Stimulated activated CD4-positive, alpha-beta T cell treated with anti-CD3 and anti-CD28 coated beads, Interleukin-1b, Interleukin-23, amount 100 ng/mL, for 4 hours (primary cell): ENCODE measurements around the gene KBTBD7.

Experiments
- DNase-seq, 2 donors: peaks; one replicate each; pipeline ENCODE4 v3.0.0-alpha.2; 2020; ENCODE audit warnings: low read depth in 2 of 2

KBTBD7 gene, protein sequence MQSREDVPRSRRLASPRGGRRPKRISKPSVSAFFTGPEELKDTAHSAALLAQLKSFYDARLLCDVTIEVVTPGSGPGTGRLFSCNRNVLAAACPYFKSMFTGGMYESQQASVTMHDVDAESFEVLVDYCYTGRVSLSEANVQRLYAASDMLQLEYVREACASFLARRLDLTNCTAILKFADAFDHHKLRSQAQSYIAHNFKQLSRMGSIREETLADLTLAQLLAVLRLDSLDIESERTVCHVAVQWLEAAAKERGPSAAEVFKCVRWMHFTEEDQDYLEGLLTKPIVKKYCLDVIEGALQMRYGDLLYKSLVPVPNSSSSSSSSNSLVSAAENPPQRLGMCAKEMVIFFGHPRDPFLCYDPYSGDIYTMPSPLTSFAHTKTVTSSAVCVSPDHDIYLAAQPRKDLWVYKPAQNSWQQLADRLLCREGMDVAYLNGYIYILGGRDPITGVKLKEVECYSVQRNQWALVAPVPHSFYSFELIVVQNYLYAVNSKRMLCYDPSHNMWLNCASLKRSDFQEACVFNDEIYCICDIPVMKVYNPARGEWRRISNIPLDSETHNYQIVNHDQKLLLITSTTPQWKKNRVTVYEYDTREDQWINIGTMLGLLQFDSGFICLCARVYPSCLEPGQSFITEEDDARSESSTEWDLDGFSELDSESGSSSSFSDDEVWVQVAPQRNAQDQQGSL

DNA sequence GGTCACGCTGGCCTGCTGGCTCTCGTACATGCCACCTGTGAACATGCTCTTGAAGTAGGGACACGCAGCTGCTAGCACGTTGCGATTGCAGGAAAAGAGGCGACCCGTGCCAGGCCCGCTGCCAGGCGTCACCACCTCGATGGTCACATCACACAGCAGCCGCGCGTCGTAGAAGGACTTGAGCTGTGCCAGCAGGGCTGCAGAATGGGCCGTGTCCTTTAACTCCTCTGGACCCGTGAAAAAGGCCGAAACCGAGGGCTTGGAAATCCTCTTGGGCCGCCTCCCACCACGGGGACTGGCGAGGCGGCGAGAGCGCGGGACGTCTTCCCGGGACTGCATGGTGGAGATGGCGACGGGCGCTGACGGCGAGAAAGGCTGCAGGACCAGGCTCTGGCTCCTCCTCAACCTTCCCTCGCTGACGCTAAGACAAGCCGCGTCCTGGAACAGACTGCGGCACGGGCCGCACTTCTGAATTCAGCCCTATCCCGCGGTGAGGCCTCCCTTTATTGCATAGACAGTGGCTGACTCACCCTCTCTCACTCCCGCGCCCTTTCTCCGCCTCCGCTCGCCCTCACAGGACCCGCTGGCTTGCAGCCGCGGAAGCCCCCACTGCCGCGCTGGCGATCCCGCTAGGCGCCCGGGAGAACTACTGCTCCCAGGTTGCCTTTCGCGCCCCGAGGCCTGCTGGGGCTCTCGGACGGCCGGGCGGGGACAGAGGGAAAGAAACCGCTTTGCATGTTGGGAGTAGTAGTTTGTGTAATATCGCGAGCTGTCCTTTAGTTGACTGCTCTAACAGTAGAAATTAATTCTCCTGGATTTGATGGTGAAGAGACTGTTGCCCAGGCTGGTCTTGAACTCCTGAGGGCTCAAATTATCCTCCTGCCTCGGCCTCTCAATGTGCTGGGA lies at the start of gene KBTBD7:
TSS of gene KBTBD7 (minus strand) at position 651 of the 906 bp plus-strand sequence. CDS start at position 339, 312 bp downstream.
- DNase-seq, result peak; percentile 88 to 90

DNA sequence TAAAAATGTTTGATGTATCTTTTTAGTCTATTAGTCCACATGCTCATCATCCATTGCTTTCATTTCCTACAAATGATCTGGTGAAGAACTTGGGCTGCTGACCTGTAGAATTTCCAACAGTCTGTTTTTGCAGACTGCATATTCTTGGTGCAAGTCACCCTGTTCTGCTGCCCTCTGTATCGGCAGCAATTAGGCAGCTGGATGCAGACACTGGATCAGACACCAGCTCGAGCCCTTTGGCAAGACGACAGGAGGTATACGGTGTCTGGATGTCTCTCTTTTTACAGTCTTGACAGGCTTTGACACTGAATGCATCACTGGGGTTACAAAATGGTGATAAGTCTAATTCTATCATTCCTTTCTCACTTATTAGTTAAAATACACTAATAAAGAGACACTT lies 47.3 kb upstream of the KBTBD7 start:
- no peak for DNase-seq

DNA sequence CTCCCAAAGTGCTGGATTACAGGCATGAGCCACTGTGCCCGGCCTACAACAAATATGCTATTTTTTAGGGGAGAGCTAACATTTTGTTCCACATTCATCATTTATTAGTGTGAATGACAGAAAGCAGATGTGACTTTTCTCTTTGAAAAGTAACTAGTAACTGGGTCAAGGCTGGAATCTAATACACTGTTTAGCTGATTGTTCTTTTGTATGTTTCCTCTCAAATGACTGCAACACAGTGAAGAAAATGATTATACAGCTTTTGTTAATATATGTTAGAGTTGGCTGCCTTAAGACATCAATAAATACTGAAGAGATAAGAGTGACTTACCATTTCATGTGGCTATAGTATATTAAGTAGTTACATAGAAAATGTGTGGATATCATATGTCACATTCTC lies 42.0 kb upstream of the KBTBD7 start:
- DNase-seq, result no peak

DNA sequence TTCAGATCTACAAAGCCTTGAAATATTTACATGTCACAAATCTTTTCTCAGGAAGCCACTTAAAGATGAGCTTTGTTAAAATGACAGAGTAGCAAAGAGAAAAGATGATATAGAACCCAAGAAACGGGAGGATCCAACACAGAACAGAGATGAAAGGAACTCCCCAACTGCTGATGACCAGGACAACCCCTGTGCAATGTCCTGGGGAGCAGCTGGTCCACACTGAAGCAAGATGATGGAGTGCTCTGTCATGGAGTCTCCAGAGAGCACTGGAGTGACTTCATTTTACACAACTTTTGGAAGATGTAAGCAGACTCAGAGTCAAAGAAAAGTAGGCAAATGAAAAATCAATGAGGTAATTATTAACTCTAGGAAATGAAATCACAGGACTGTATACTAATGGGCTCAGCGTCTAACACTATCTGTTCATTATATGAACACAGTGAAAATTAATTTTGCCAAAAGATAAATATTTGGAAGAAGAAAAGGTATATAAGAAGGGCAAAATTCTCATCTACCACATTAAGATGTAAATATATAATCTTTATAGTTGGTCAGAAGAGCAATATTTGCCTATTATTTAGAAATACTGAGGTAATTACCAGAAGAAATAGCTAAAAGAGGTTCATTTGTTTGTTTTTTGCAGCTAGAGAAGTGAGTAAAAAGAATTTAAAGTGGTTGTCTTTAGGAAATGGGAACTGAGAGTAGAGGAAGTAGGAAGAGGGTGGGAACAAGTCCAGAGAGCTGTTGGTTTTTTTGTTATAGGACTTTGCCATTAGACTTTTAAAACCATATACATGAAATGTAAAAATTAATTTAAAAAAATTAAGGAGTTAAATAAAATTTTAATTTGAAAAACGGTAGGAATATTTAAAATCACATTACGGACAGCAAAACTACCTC lies 38.5 kb upstream of the KBTBD7 start:
- DNase-seq, result no peak

DNA sequence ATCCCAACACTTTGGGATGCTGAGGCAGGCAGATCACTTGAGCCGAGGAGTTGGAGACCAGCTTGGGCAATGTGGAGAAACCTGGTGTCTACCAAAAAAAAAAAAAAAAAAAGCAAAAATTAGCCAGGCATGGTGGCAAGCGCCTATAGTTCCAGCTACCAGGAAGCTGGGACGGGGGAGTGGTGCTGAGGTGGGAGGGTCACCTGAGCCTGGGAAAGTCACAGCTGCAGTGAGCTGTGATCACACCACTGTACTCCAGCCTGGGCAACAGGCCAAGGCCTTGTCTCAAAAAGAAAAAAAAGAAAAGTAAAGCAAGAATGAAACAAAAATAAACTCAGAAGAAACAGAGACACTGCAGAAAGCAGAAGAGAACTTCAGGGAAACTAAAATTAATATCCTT lies 37.4 kb upstream of the KBTBD7 start:
- DNase-seq, result no peak

DNA sequence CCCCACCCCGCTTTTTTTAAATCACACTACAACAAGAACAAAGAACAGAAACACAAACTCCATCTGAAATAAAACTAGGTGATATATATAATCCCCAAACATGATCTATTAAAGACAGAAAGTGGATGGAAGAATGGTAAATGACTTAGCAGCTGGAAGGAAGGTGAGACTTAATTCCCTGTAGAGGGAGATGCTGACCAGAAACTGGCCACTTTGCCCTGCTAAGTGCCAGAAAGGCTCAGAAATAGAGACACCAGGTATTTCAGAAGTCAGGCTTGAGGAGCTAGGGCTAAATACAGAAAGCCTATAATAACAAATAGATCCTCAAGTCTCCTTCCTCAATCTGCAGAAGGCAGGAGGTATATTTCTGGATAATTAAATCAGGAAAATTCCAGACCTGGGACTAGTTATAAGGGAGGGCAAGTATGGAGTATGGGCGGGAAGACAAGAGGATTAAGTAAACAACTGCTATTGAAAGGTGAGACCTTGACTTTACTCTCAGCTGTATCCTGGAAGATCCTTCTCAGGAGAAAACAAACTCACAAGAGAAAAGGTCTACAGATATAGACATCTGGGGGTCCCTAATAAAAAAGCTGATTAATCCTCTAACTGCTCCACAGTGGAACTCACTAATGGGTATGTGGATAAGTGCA lies 36.8 kb upstream of the KBTBD7 start:
- DNase-seq, result no peak

DNA sequence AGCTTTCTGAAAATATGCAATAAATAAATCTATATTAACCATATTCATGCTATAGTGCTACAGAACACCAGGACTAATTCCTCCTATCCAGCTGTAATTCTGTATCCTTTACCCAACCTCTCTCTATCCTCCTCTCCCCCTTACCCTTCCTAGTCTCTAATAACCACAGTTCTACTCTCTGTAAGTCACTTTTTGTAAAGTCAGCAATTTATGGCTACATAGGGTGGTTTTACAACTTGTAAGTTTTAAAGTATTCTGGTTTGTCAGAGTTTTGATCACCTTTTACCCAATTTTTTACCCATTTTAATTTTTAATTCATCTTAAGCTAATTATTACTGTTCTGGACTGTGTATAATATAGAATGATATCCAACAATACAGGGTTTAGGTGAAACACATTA lies 35.0 kb upstream of the KBTBD7 start:
- DNase-seq, result no peak

DNA sequence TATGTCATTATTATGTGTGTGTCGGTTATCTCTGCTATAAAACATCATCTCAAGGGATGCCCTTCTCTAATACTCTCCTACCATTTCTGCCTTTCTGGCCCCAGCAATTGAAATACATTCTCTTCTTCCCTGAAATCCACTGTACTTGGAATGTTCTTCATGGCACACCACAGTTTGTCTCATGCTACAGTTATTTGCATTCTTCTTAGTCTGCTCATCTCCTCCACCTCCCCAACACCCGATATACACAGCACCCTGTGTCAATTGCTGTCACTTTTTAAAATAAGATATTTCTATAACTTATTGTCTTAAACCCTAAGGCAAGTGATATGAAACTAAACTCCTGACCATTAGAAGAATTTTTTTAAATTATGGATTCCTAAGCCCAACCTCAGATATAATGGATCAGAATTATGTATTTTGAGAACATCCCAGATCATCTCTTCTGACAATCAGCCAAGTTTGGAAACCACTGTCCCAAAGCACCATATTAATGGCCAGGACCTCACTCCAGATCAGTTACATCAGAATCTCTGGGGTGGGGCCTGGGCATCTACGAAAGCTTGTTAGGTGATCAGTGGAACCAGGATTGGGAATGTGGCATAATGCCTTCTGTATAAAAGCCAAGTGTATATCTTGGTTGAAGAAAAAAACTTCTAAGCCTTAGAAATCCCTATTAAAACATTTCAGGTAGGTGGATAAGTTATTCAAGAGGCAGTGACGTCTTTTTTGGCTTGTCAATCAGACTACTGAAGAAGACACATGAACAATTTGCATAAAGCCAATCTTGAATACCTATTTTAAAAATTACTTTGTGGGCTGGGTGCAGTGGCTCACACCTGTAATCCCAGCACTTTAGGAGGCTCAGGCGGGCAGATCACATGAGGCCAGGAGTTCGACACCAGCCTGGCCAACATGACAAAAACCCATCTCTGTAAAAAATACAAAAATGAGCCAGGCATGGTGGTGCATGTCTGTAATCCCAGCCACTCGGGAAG lies 30.0 kb upstream of the KBTBD7 start:
- DNase-seq, result no peak

DNA sequence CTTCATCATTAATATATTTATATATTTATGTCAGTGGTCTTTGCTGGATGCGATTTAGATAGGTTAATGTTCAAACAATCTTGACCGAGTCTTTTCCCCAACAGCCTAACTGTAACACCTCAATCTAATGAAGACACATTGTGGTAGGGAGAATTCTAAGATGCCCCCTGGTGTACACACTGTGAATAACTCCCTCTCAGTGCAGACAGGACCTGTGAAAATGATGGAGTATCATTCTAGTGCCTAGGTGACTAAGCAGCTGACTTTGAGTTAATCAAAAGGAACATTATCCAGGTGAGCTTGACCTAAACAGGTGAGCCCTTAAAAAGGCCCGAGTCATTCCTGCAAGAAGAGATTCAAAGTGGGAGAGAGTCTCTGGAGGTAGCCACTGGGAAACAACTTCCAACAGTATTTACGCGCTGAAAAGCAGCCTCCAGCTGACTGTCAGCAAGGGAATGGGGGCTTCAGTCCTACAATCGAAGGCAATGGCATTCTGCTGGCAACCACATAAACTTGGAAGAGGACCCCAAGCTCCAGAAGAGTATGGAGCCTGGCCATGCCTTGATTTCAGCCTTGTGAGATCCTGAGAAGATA lies 28.0 kb upstream of the KBTBD7 start:
- peak; percentile 2 to 49 for DNase-seq

DNA sequence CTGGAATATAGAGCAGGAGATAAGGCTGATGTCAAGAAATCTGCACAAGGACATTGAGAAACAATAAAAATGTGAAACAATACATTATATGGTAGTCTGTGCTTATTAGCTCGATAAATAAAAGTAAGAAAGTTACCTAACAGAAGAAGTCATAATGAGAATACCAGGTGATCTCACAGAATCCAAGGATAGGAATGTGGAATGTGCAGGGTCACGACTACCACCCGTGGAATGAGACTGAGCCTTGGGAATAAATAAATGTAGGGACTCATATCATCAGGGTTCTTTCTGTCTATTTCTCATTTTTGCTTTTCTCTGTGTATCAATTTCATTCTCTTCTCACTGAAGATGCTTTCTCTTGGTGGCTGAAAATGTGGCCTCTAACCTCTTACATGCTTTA lies 26.0 kb upstream of the KBTBD7 start:
- DNase-seq, result no peak

DNA sequence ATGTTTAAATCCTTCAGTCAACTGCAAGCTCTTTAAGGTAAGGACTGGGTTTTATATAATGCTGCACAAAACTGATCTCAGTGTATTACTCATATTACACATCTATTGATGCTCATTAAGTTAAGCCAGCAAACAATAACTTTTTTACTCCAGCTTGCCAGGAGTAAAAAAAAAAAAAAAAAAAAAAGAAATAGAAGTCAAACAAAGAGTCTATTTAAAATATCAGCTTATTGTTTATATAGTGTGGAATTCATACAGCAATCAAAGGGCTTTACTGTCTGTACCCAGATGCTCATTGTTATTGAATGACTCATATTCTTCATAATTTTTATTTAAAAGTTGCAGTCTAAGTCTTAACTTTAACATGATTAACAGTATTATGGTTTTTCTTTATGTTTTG lies 21.8 kb upstream of the KBTBD7 start:
- no peak for DNase-seq

DNA sequence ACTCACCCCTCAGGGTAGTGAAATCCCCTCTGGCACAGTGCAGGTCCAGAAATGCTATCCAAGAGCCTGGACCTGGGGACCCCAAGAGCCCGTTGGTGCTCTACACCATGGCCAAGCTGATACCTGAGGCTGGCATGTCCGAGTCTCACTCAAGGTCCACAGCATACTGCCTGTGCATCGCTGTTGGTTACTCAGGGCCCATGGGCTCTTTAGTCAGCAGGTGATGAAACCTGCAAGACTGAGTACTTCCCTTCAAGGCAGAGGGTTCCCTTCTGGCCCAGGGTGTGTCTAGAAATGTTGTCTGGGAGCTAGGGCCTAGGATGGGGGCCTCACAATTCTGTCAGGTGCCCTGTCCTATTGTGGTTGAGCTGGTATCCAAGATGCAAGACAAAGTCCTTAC lies 19.6 kb upstream of the KBTBD7 start:
- DNase-seq, result no peak

DNA sequence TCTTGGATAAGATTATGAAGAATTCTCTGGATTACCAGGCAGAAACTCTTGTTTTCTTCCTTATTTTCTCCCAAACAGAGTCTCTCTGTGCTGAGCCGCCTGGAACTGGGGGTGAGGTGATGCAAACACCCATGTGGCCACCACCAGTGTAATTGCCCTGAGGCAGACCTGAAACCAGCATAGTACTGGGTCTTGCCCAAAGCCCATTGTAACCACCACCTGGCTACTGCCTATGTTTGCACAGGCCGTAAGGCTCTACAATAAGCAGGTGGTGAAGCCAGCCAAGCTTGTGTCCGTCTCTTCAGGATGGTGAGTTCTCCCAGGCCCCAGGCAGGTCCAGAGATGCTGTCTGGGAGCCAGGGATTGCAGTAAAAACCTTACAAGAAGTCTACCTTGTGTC lies 18.9 kb upstream of the KBTBD7 start:
- no peak for DNase-seq

DNA sequence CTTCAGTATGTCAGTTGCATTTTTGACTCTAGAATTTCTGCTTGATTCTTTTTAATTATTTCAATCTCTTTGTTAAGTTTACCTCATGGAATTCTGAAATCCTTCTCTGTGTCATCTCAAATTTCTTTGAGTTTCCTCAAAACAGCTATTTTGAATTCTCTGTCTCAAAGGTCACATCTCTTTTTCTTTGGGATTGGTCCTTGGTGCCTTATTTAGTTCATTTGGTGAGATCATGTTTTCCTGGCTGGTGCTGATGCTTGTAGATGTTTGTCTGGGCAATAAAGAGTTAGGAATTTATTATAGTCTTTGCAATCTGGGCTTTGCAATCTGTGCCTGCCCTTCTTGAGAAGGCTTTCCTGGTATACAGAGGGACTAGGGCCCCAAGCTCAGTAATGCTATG lies 18.5 kb upstream of the KBTBD7 start:
- DNase-seq, result no peak

DNA sequence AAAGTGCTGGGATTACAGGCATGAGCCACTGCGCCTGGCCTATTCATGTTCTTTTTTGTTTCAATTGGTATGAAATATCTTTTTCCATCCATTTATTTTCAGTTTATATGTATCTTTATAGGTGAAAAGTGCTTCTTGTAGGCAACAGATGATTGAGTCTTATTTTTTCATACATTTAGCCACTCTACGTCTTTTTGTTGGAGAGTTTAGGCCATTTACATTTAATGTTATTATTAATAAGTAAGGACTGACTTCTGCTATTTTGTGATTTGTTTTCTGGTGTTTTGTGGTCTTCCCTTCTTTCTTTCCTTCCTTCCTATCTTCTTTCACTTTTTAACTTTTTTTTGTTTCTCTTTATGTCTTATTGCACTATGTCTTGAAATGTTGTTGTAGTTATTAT lies 16.7 kb upstream of the KBTBD7 start:
- no peak for DNase-seq

DNA sequence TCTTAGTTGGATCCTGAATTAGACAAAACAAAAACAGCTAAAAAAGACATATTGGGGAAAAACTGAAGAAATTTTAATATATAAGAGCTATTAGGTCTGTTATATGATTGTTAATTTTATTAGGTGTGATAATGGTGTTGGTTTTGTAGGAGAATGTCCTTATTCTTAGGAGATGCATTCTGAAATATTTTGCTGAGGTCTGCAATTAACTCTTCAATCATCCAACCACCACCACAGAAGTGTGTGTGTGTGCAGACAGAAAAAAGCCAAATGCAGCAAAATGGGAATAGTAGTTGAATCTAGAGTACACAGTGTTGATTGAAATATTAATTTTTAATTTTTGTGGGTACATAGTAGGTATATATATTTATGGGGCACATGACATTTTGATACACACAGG lies 12.1 kb upstream of the KBTBD7 start:
- no peak for DNase-seq

DNA sequence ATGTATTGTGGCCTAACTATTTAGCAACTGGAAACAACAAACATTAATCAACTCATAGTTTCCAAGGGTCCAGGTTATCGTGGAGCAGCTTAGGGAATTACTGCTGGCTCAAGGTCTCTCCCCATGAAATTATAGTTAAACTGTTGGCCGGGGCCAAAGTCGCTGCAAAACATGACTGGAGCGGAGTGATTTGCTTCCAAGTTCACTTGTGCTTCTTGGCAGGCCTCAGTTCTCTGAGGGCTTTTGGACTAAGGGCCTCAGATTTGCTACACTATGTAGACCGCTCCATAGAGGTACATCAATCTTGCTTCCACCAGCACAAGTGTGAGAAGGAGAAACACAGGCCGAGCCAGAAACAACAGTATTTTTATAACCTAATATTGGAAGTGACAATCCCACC lies 9.4 kb upstream of the KBTBD7 start:
- no peak for DNase-seq

DNA sequence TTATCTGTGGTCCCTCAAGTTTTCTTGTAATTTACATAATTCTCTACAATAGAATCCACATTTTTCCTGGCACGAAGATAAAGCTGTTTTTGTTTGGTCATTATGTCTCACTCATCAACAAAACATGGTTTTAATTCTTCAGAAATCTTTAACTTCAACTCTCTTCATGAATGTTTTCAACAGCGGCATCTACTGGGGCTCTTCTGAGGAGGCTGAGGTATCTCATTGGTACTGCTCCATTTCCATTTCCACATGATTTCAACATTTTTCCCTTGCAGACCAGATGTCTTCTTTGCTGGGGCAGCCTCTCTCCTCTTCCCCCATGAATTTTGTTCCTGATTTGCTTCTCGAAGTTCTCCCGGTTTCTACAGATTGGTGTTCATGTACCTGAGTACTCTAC lies 5.8 kb upstream of the KBTBD7 start:
- DNase-seq, result no peak

DNA sequence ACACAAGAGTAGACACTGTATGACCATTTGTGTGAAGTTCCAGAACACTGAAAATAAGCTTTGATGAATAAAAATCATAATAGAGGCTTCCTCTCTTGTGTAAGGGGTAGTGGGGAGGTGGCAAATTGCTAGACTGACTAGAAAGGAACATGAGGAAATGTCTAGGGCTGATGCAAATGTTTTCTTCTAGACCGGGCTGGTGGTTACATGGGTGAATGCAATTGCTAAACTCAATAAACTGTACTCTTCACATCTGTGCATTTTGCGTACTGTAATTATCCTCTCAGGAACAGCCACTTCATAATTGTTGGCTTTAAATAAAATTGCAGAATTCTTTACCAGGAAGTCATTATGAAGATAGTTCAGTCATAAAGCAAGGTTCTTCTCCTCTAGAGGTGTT lies 5.2 kb upstream of the KBTBD7 start:
- DNase-seq, result no peak
